ENCODE measurements around the gene MRPL27. TPM values are rescaled to one million over a fixed set of nuclear protein-coding genes. Genes with fewer than 3 reads are reported as not detected.

The MRPL27 gene
- total RNA-seq, 1 donor from 2014 or later, result 81.1 TPM

GRCh38 chr17:50361561-50362480 is 11.2 kb downstream of the MRPL27 start:
- intact Hi-C loops (cut with micrococcal nuclease), result loop anchor here (1.0 to 2.0 kb wide), 2 partner anchors 35 to 117 kb away; partner anchors contain the start of gene LRRC59

- intact Hi-C loops (cut with micrococcal nuclease), result no loop called here
Measured at GRCh38 chr17:50360486-50361115, 12.4 kb downstream of the MRPL27 start.

GRCh38 chr17:50359998-50360461 is 13.0 kb downstream of the MRPL27 start:
- intact Hi-C loops (cut with micrococcal nuclease), result no loop called here

GRCh38 chr17:50359005-50359699 is 13.8 kb downstream of the MRPL27 start:
- intact Hi-C loops (cut with micrococcal nuclease), result no loop called here

- intact Hi-C loops (cut with micrococcal nuclease), result no loop called here
Measured at GRCh38 chr17:50358177-50358576, 14.8 kb downstream of the MRPL27 start.

- intact Hi-C loops (cut with micrococcal nuclease), result no loop called here
Measured at GRCh38 chr17:50356892-50357510, 16.0 kb downstream of the MRPL27 start.

- intact Hi-C loops (cut with micrococcal nuclease), result no loop called here
Measured at GRCh38 chr17:50356418-50356817, 16.6 kb downstream of the MRPL27 start.

- intact Hi-C loops (cut with micrococcal nuclease), result no loop called here
Measured at GRCh38 chr17:50355701-50356341, 17.2 kb downstream of the MRPL27 start.

- intact Hi-C loops (cut with micrococcal nuclease), result no loop called here
Measured at GRCh38 chr17:50355336-50355700, 17.7 kb downstream of the MRPL27 start.

- intact Hi-C loops (cut with micrococcal nuclease), result no loop called here
Measured at GRCh38 chr17:50354776-50355175, 18.2 kb downstream of the MRPL27 start.

- intact Hi-C loops (cut with micrococcal nuclease), result no loop called here
Measured at GRCh38 chr17:50354198-50354597, 18.8 kb downstream of the MRPL27 start.

- intact Hi-C loops (cut with micrococcal nuclease), result no loop called here
Measured at GRCh38 chr17:50353600-50354195, 19.3 kb downstream of the MRPL27 start.

- intact Hi-C loops (cut with micrococcal nuclease), result no loop called here
Measured at GRCh38 chr17:50352693-50353599, 20.0 kb downstream of the MRPL27 start.

- intact Hi-C loops (cut with micrococcal nuclease), result no loop called here
Measured at GRCh38 chr17:50352072-50352692, 20.8 kb downstream of the MRPL27 start.

- intact Hi-C loops (cut with micrococcal nuclease), result no loop called here
Measured at GRCh38 chr17:50350733-50351132, 22.3 kb downstream of the MRPL27 start.

- intact Hi-C loops (cut with micrococcal nuclease), result loop anchor here (5.0 kb wide), 1 partner anchor 147 kb away; the partner anchor contains the start of gene COL1A1
Measured at GRCh38 chr17:50349243-50349600, 23.8 kb downstream of the MRPL27 start.

- intact Hi-C loops (cut with micrococcal nuclease), result loop anchor here (5.0 kb wide), 1 partner anchor 146 kb away; the partner anchor contains the start of gene COL1A1
Measured at GRCh38 chr17:50348522-50349242, 24.3 kb downstream of the MRPL27 start.

GRCh38 chr17:50347894-50348291 is 25.1 kb downstream of the MRPL27 start:
- intact Hi-C loops (cut with micrococcal nuclease), result loop anchor here (5.0 kb wide), 1 partner anchor 146 kb away; the partner anchor contains the start of gene COL1A1

Data from T-helper 2 cell treated with Interferon-gamma antibody and Interleukin-4, amounts not matched to agents 100 ng/mL and 5 ng/mL, for 36 hours (primary cell).